ENCODE data around the gene ADCY7.
"Not testable (repeated sequence)": the region's sequence is repeated elsewhere in the genome, so short reads cannot be mapped to it uniquely, and the experiment has no call there.

The ADCY7 gene

GRCh38 chr16:50345210-50345609 lies 78.9 kb downstream of the ADCY7 start:
- not testable (repeated sequence) for DNase-seq

- peak; percentile 20 for DNase-seq
These were observed 84.8 kb downstream of the ADCY7 start for GRCh38 chr16:50351116-50351515.

- no peak for DNase-seq
These were observed 85.6 kb downstream of the ADCY7 start for GRCh38 chr16:50351952-50352351.

GRCh38 chr16:50354082-50354481 lies 87.7 kb downstream of the ADCY7 start:
- no peak for DNase-seq

GRCh38 chr16:50354629-50355456 lies 88.5 kb downstream of the ADCY7 start:
- DNase-seq, result no peak

- DNase-seq, result no peak
These were observed 93.3 kb downstream of the ADCY7 start for GRCh38 chr16:50359626-50360025.

GRCh38 chr16:50360033-50360778 lies 93.9 kb downstream of the ADCY7 start:
- no peak for DNase-seq

- DNase-seq, result no peak
These were observed 94.4 kb downstream of the ADCY7 start for GRCh38 chr16:50360779-50361178.

GRCh38 chr16:50363656-50364055 lies 97.3 kb downstream of the ADCY7 start:
- DNase-seq, result no peak

GRCh38 chr16:50365791-50366575 lies 99.6 kb downstream of the ADCY7 start:
- DNase-seq, result no peak
